NCI-H226 (cell line): ENCODE results near the gene NAT9.

Source experiments
- DNase-seq: peaks from one replicate; pipeline ENCODE4 v3.0.0-alpha.2; 2015

The NAT9 gene

GRCh38 chr17:74759941-74760340 lies 16.2 kb downstream of the NAT9 start:
- DNase-seq, result no peak

GRCh38 chr17:74759243-74759801 lies 16.8 kb downstream of the NAT9 start:
- DNase-seq, result no peak

GRCh38 chr17:74758848-74759168 lies 17.3 kb downstream of the NAT9 start:
- DNase-seq, result peak; percentile 63

- no peak for DNase-seq
Observed at GRCh38 chr17:74757931-74758847, 18.0 kb downstream of the NAT9 start.

GRCh38 chr17:74757502-74757901 lies 18.6 kb downstream of the NAT9 start:
- no peak for DNase-seq

GRCh38 chr17:74756891-74757290 lies 19.3 kb downstream of the NAT9 start:
- DNase-seq, result peak; percentile 40

GRCh38 chr17:74755533-74755932 lies 20.6 kb downstream of the NAT9 start:
- DNase-seq, result no peak

- no peak for DNase-seq
Observed at GRCh38 chr17:74754832-74755231, 21.3 kb downstream of the NAT9 start.

- DNase-seq, result no peak
Observed at GRCh38 chr17:74752822-74753401, 23.2 kb downstream of the NAT9 start.

- DNase-seq, result no peak
Observed at GRCh38 chr17:74752415-74752814, 23.7 kb downstream of the NAT9 start.

- no peak for DNase-seq
Observed at GRCh38 chr17:74750327-74751069, 25.6 kb downstream of the NAT9 start.

GRCh38 chr17:74750039-74750326 lies 26.2 kb downstream of the NAT9 start:
- DNase-seq, result no peak

- peak; percentile 73 for DNase-seq
Observed at GRCh38 chr17:74749279-74750038, 26.7 kb downstream of the NAT9 start.

GRCh38 chr17:74748529-74749278 lies 27.4 kb downstream of the NAT9 start, which contains the start of gene NHERF1:
TSS of gene NHERF1 (plus strand) at chr17:74748628. CDS start at chr17:74748847, 219 bp downstream.
- DNase-seq, result peak; percentile 93

- DNase-seq, result no peak
Observed at GRCh38 chr17:74748279-74748528, 27.9 kb downstream of the NAT9 start.

GRCh38 chr17:74746922-74747321 lies 29.2 kb downstream of the NAT9 start:
- DNase-seq, result peak; percentile 92

GRCh38 chr17:74746376-74746775 lies 29.8 kb downstream of the NAT9 start:
- DNase-seq, result peak; percentile 95

- no peak for DNase-seq
Observed at GRCh38 chr17:74745548-74746177, 30.5 kb downstream of the NAT9 start.

GRCh38 chr17:74744714-74745547 lies 31.2 kb downstream of the NAT9 start:
- DNase-seq, result peak; percentile 55

GRCh38 chr17:74744349-74744713 lies 31.8 kb downstream of the NAT9 start:
- DNase-seq, result no peak

GRCh38 chr17:74743755-74744154 lies 32.4 kb downstream of the NAT9 start:
- no peak for DNase-seq
